Measurements from ENCODE around the gene CDH19.

Gene CDH19

GRCh38 chr18:66635342-66635741 lies 31.5 kb upstream of the CDH19 start:
- no peaks in the 10 kb centered on the region for H3K9me3 ChIP-seq (ENCODE audit: insufficient read depth, low read length)
- H3K27ac ChIP-seq (ENCODE audit: low read depth, low read length), result no peak overlapping the region
- no peaks in the 10 kb centered on the region for H3K9me2 ChIP-seq (replicated peaks; ENCODE audit: insufficient read depth, low read length)
- H3K4me2 ChIP-seq (ENCODE audit: low read depth, low read length, poor library complexity, severe bottlenecking), result no peak overlapping the region
- H3K9ac ChIP-seq (ENCODE audit: low read length), result no peak overlapping the region
- TF ChIP-seq CTCF (IDR thresholded peaks at IDR 0.05; ENCODE audit: insufficient read depth, low read length, poor library complexity, severe bottlenecking) (no peak), EZH2phosphoT487 (conservative IDR thresholded peaks at IDR 0.05; ENCODE audit: low read length) (no peak)
- H3F3A ChIP-seq (ENCODE audit: insufficient read depth), result no peaks in the 10 kb centered on the region
- H3K4me3 ChIP-seq (ENCODE audit: insufficient read depth, low read length, poor library complexity, severe bottlenecking), result no peak overlapping the region
- H3K27me3 ChIP-seq (ENCODE audit: low read length), result no peaks in the 10 kb centered on the region
- no peaks in the 10 kb centered on the region for H4K20me1 ChIP-seq (ENCODE audit: low read depth, low read length)
- H2AFZ ChIP-seq (ENCODE audit: low read depth, low read length, severe bottlenecking), result no peak overlapping the region
- no peaks in the 10 kb centered on the region for H3K79me2 ChIP-seq (ENCODE audit: insufficient read depth, low read length)
- H3K36me3 ChIP-seq (ENCODE audit: low read length), result no peaks in the 10 kb centered on the region

- no peak overlapping the region for H3K9ac ChIP-seq (ENCODE audit: low read length)
- no peak for TF ChIP-seq CTCF (IDR thresholded peaks at IDR 0.05; ENCODE audit: insufficient read depth, low read length, poor library complexity, severe bottlenecking)
- TF ChIP-seq EZH2phosphoT487 (conservative IDR thresholded peaks at IDR 0.05; ENCODE audit: low read length), result no peak
- H3K79me2 ChIP-seq (ENCODE audit: insufficient read depth, low read length), result no peaks in the 10 kb centered on the region
- no peaks in the 10 kb centered on the region for H3K9me3 ChIP-seq (ENCODE audit: insufficient read depth, low read length)
- H2AFZ ChIP-seq (ENCODE audit: low read depth, low read length, severe bottlenecking), result no peak overlapping the region
- no peaks in the 10 kb centered on the region for H3K27me3 ChIP-seq (ENCODE audit: low read length)
- no peak overlapping the region for H3K27ac ChIP-seq (ENCODE audit: low read depth, low read length)
- no peak overlapping the region for H3K4me2 ChIP-seq (ENCODE audit: low read depth, low read length, poor library complexity, severe bottlenecking)
- H3K36me3 ChIP-seq (ENCODE audit: low read length), result no peaks in the 10 kb centered on the region
- no peak overlapping the region for H3K4me3 ChIP-seq (ENCODE audit: insufficient read depth, low read length, poor library complexity, severe bottlenecking)
- no peaks in the 10 kb centered on the region for H3F3A ChIP-seq (ENCODE audit: insufficient read depth)
- H4K20me1 ChIP-seq (ENCODE audit: low read depth, low read length), result no peaks in the 10 kb centered on the region
- no peaks in the 10 kb centered on the region for H3K9me2 ChIP-seq (replicated peaks; ENCODE audit: insufficient read depth, low read length)
Observed at GRCh38 chr18:66632756-66633155, 28.9 kb upstream of the CDH19 start.

GRCh38 chr18:66630831-66631230 lies 26.9 kb upstream of the CDH19 start:
- Histone ChIP-seq H3K27ac (ENCODE audit: low read depth, low read length) (no peak overlapping the region), H3F3A (ENCODE audit: insufficient read depth) (no peaks in the 10 kb centered on the region), H3K9ac (ENCODE audit: low read length) (no peak overlapping the region), H2AFZ (ENCODE audit: low read depth, low read length, severe bottlenecking) (no peak overlapping the region), H3K9me2 (replicated peaks; ENCODE audit: insufficient read depth, low read length) (no peaks in the 10 kb centered on the region), H3K79me2 (ENCODE audit: insufficient read depth, low read length) (no peaks in the 10 kb centered on the region), H4K20me1 (ENCODE audit: low read depth, low read length) (no peaks in the 10 kb centered on the region), H3K9me3 (ENCODE audit: insufficient read depth, low read length) (no peaks in the 10 kb centered on the region), H3K27me3 (ENCODE audit: low read length) (no peaks in the 10 kb centered on the region), H3K36me3 (ENCODE audit: low read length) (no peaks in the 10 kb centered on the region), H3K4me2 (ENCODE audit: low read depth, low read length, poor library complexity, severe bottlenecking) (no peak overlapping the region), H3K4me3 (ENCODE audit: insufficient read depth, low read length, poor library complexity, severe bottlenecking) (no peak overlapping the region)
- TF ChIP-seq EZH2phosphoT487 (conservative IDR thresholded peaks at IDR 0.05; ENCODE audit: low read length) (no peak), CTCF (IDR thresholded peaks at IDR 0.05; ENCODE audit: insufficient read depth, low read length, poor library complexity, severe bottlenecking) (no peak)

Measured in SU-DHL-6 (cell line).